ENCODE data around the gene JPH3. TPM values are rescaled to one million over a fixed set of nuclear protein-coding genes. Genes with fewer than 3 reads are reported as not detected.
"Not testable (repeated sequence)": the region's sequence is repeated elsewhere in the genome, so short reads cannot be mapped to it uniquely, and the experiment has no call there.

Gene JPH3
- total RNA-seq, 1 donor from 2014 or later = 0.32 TPM

- no peak for DNase-seq (ENCODE audit: low spot score)
Observed at GRCh38 chr16:87575027-87575804, 27.1 kb upstream of the JPH3 start.

GRCh38 chr16:87576171-87576570, 26.1 kb upstream of the JPH3 start:
- no peak for DNase-seq (ENCODE audit: low spot score)

DNA sequence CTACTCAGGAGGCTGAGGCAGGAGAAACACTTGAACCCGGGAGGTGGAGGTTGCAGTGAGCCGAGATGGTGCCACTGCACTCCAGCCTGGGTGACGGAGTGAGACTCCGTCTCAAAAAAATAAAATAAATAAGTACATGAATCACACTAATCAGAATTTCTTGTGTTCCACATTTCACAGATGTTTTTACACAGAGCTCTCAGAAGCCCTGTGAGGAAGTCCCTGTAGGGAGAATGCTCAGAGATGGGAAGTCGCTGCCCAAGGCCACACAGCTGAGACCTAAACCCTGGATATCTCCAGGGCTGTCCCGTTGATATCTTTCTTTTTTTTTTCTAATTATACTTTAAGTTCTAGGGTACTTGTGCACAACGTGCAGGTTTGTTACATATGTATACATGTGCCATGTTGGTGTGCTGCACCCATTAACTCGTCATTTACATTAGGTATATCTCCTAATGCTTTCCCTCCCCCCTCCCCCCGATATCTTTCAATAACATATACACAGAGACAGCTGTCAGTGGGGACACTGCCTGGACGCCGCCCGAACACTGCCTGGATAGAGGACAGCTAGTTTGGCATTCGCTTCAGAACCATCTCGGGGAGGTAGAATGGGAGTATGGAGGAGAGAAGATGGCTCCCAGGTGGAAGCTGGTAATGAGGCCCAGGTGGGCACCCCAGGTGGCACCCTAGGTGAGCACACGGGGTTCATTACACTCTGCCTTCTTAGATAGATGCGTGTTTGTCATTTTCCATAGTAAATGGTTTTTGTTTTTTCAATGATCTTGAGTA, 24.0 kb upstream of the JPH3 start:
- not testable (repeated sequence) for DNase-seq (ENCODE audit: low spot score)

DNA sequence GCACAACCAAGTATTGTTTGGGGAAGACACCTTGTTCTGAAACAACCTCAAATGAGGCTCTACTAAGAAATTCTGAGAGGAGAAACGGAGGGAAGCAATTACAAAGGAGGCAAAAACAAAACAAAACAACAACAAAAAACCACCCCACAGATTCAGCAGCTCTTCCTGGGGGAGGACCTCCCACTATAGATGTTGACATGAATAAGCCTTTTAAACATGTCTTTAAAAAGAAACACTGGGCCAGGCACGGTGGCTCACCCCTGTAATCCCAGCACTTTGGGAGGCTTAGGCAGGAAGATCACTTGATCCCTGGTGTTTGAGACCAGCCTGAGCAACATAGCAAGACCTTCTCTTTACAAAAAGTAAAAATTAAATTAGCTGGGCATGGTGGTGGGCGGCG, 22.6 kb upstream of the JPH3 start:
- no peak for DNase-seq (ENCODE audit: low spot score)

GRCh38 chr16:87580855-87581261, 21.4 kb upstream of the JPH3 start:
- DNase-seq (ENCODE audit: low spot score) = no peak

DNA sequence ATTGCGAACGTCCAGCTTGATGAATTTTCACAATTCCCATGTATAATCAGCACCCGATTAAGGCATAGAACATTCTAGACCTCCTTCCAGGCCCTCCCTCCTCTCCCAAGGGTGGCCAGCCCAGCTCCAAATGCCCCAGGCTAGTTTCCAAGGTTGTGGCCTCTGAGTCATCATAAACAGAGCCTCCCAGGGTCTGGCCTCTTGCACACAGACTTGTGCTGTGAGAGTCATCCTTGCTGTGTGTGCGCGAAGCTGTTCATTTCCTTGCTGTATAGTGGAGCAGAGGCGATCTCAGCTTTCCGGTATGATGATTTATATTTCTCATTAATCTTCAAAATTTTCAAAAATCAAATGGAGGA, 20.5 kb upstream of the JPH3 start:
- peak; percentile 86 for DNase-seq (ENCODE audit: low spot score)

- DNase-seq (ENCODE audit: low spot score) = peak; percentile 54
Observed at GRCh38 chr16:87582216-87582965, 19.9 kb upstream of the JPH3 start.

GRCh38 chr16:87582966-87583325, 19.4 kb upstream of the JPH3 start:
- no peak for DNase-seq (ENCODE audit: low spot score)

GRCh38 chr16:87583453-87584131, 18.7 kb upstream of the JPH3 start:
- DNase-seq (ENCODE audit: low spot score) = no peak

DNA sequence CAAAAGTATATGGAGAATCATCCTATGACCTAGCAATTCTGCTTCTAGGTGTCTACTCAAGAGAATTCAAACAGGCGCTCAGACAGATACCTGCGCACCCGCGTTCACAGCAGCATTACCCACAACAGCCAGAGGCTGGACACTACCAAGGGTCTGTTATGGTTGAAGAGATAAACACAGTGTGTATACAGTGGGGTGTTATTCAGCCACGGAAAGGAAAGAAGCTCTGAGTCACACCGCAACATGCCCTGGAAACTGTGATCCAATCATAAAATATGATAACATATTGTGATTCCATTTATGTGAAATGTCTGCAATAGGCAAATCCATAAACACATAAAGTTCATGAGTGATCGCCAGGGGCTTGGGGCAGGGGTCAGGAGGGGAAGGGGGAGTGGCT, 18.0 kb upstream of the JPH3 start:
- no peak for DNase-seq (ENCODE audit: low spot score)

DNA sequence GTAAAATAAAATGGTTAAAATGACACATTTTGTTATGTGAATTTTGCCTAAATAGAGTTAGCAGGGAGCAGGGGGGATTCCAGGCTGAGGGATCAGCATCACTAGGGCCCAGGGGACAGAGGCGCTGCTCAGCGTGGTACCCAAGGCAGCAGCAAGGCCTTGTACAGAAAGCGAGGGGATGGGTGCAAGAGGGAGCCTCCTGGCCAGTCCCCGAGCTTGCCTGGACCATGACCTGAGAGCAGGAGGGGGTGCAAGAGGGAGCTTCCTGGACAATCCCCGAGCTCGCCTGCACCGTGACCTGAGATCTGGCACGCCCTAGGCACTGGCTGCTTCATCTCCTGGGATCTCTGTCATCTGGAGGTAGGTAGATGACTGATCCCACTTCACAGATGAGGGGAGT, 17.3 kb upstream of the JPH3 start:
- DNase-seq (ENCODE audit: low spot score) = no peak

DNA sequence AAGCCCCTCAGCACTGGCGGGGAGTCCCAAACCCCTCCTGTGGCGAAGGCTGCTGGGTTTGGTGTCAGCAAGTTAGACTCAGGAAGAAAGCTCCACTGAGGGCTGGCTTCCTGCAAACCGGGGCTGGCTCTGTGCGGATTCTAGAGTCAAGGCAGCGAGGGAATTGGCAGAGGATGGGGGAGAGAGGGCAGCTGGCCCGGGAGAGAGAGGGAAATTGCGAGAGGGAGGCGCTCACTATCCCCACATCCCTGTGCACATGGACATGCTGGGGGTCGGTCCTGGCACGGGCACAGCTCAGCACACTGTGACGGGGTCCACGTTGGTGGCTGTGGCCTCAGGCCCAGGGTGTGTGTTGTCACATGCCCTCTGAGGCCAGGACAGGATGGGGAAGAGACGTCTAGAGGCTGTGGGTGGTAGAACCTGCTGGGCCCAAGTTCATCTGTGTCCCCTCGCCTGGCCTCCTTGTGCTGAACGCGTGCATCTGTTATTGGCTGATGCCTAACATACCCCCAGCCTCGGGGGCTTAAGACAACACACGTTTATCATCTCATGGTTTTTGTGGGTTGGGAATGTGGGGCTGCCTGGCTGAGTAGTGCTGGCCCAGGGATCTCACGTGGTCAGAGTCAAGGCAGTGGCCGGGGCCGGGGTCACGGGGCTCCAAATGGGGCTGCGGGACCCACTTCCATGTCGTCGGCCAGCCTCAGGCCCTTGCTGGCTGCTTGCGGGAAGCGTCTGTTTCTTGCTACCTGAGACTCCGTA, 16.7 kb upstream of the JPH3 start:
- no peak for DNase-seq (ENCODE audit: low spot score)

DNA sequence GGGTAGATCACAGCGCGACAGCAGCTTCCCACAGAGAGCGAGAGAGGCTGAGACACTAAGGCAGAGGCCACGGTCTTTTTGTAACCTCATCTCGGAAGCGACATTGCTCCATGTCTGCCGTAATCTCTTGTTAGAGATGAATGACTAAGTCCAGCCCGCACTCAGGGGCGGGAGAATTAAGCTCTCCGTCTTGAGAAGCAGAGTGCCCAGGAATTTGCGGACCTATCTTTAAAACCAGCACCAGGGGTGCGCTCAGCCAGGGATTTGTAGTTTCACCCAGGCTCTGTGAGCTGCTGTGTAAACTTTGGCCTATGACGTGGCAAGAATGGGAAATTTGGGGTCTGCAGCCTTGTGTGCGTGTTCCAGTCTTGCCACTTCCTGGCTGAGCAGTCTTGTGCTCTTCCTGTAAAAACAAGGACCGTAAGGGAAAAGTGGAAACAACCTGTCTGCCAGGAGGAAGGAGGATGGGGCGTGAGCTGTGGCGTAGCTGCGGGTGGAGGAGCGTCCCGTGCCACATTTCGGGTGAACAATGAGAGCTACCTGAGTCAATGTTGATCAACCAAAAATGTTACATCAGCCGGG, 16.0 kb upstream of the JPH3 start:
- no peak for DNase-seq (ENCODE audit: low spot score)

DNA sequence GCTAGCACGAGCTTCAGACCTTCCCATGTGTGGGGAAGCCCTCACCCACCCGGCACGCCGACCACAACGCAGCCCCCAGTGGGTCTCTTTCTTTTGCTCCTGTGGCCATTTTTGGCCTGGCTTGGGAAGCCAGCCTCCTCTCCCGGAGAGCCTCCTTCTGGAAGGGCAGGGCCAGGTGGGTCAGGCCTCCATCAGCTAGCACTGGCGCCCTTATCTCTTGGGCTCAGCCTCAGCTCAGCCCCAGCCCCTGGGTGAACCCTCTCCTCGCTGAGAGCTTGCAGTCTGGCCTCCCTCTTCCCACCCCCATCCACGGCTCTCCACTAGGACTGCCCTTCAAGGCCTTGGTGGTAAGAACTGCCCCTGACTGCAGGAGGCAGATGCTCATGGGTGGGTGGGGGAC, 14.7 kb upstream of the JPH3 start:
- DNase-seq (ENCODE audit: low spot score) = no peak

GRCh38 chr16:87592018-87592712, 10.1 kb upstream of the JPH3 start:
- DNase-seq (ENCODE audit: low spot score) = no peak

DNA sequence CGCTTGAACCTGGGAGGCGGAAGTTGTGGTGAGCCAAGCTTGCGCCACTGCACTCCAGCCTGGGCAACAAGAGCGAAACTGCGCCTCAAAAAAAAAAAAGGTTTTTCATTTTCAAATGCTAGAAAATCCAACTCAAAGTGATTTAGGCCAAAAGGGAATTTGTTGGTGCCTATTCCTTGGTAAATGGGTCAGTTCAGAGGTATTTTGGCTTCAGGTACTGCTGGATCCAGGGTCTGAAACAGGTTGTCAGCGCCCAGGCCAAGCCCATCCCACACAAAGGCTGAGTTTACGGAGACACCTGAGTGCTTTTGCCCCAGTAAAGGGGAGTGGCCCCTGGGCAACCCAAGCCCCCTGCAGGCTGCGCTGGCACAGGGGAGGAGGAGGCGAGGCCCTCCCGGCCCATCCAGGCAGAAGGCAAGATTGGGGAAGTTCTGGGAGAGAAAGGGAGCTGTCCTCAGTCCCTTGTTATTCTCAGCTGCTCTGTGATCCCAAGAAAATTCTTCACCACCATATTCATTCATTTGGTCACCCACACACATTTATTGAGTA, 8.5 kb upstream of the JPH3 start:
- DNase-seq (ENCODE audit: low spot score) = no peak

DNA sequence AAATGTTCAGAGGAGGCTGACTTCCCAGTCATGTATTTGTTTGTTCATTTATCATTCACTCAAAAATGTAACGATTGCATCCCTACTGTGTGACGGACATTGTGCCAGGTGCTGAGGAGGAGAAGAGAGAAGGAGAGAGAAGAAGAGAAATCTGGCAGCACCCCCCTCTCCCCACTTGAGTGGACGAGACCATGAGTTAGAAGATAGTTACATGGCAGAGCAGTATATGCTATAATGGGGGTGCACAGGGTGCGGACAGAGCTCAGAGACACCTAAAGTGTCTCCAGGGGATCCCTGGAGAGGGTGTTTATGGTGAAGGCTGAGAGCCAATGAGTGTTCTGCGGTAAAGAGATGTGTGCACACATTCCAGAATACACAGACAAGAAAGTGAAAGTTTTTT, 6.6 kb upstream of the JPH3 start:
- DNase-seq (ENCODE audit: low spot score) = no peak

- no peak for DNase-seq (ENCODE audit: low spot score)
Observed at GRCh38 chr16:87597324-87597830, 4.9 kb upstream of the JPH3 start.

- DNase-seq (ENCODE audit: low spot score) = no peak
Observed at GRCh38 chr16:87598431-87598830, 3.9 kb upstream of the JPH3 start.

DNA sequence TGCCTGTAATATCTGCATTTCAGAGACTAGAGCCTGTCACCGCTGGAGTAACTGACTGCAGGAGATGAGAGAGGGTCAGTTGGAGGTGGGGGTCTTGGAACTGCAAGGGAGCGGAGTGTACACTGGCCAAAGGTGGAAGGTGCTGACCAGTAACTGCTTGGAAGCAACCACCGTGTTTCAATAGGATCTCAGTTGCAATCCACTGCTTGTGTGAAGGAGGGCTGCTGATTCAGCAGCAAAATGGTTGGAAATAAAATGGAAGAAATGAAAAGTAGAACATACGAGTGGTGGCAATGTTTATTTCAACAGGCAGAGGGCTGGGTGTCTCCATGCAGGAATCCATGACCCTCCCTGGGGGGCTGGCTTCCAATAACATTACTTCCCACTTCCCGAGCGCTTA, 2.1 kb upstream of the JPH3 start:
- no peak for DNase-seq (ENCODE audit: low spot score)

All from mucosa of gallbladder (tissue), 1 donor.